ENCODE measurements around the gene FXYD6. TPM values are rescaled to one million over a fixed set of nuclear protein-coding genes. Genes with fewer than 3 reads are reported as not detected.

FXYD6 gene
- total RNA-seq, 1 donor from 2014 or later, result 10.5 TPM

DNA sequence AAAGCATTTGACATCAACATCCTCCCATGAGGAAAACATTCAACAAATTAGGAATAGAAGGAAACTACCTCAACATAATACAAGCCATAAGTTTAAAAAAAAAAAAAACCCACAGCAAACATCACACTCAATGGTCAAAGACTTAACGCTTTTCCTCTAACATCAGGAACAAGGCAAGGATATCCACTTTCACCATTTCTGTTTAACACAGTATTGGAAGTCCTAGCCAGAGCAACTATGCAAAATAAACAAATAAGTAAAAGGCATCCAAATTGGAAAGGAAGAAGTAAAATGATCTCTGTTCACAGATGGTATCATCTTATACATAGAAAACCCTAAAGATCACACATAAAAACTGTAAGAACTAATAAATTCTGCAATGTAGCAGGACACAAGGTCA lies 13.1 kb downstream of the FXYD6 start:
- Mint-ChIP-seq H3K27me3 (ENCODE audit: low read depth, unreplicated experiment) (peaks cover 26% of the 10 kb centered on the region), H3K27ac (ENCODE audit: unreplicated experiment) (no peak overlapping the region), H3K36me3 (ENCODE audit: low read depth, unreplicated experiment) (no peaks in the 10 kb centered on the region), H3K9me3 (ENCODE audit: unreplicated experiment) (no peaks in the 10 kb centered on the region), H3K4me3 (ENCODE audit: unreplicated experiment) (no peak overlapping the region), H3K4me1 (ENCODE audit: low read depth, unreplicated experiment) (peaks cover 1% of the 10 kb centered on the region)
- Histone ChIP-seq H3K4me3 (ENCODE audit: insufficient read depth, low read depth, low read length) (no peak overlapping the region), H3K79me2 (ENCODE audit: insufficient read depth, low read length) (no peaks in the 10 kb centered on the region), H3K27me3 (ENCODE audit: insufficient read depth, low read length) (no peaks in the 10 kb centered on the region), H3K9me3 (ENCODE audit: insufficient read depth, low read depth, low read length) (no peaks in the 10 kb centered on the region), H3K4me2 (ENCODE audit: low read length) (no peak overlapping the region), H2AFZ (ENCODE audit: low read depth, low read length) (no peak overlapping the region), H3K4me1 (ENCODE audit: insufficient read depth, low read length) (no peaks in the 10 kb centered on the region), H3K36me3 (ENCODE audit: insufficient read depth, low read length) (no peaks in the 10 kb centered on the region), H4K20me1 (ENCODE audit: insufficient read depth, low read length) (no peaks in the 10 kb centered on the region), H3K27ac (ENCODE audit: low read depth, low read length) (no peak overlapping the region), H3K9ac (ENCODE audit: low read length) (no peak overlapping the region)
- DNase-seq (ENCODE audit: low read depth) (no peak), FAIRE-seq (no peak)
- TF ChIP-seq, protein P1, sequence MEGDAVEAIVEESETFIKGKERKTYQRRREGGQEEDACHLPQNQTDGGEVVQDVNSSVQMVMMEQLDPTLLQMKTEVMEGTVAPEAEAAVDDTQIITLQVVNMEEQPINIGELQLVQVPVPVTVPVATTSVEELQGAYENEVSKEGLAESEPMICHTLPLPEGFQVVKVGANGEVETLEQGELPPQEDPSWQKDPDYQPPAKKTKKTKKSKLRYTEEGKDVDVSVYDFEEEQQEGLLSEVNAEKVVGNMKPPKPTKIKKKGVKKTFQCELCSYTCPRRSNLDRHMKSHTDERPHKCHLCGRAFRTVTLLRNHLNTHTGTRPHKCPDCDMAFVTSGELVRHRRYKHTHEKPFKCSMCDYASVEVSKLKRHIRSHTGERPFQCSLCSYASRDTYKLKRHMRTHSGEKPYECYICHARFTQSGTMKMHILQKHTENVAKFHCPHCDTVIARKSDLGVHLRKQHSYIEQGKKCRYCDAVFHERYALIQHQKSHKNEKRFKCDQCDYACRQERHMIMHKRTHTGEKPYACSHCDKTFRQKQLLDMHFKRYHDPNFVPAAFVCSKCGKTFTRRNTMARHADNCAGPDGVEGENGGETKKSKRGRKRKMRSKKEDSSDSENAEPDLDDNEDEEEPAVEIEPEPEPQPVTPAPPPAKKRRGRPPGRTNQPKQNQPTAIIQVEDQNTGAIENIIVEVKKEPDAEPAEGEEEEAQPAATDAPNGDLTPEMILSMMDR (IDR thresholded peaks at IDR 0.05; ENCODE audit: insufficient read depth, low read depth, low read length), result no peak
- no peak for TF ChIP-seq EZH2 (IDR thresholded peaks at IDR 0.05; ENCODE audit: insufficient read depth, low read length)

GRCh38 chr11:117862753-117863152 lies 13.7 kb downstream of the FXYD6 start:
- Histone ChIP-seq H3K4me2 (ENCODE audit: low read length) (no peak overlapping the region), H3K27me3 (ENCODE audit: insufficient read depth, low read length) (no peaks in the 10 kb centered on the region), H3K79me2 (ENCODE audit: insufficient read depth, low read length) (no peaks in the 10 kb centered on the region), H3K9ac (ENCODE audit: low read length) (no peak overlapping the region), H3K9me3 (ENCODE audit: insufficient read depth, low read depth, low read length) (no peaks in the 10 kb centered on the region), H3K36me3 (ENCODE audit: insufficient read depth, low read length) (no peaks in the 10 kb centered on the region), H3K4me3 (ENCODE audit: insufficient read depth, low read depth, low read length) (no peak overlapping the region), H3K4me1 (ENCODE audit: insufficient read depth, low read length) (no peaks in the 10 kb centered on the region), H3K27ac (ENCODE audit: low read depth, low read length) (no peak overlapping the region), H2AFZ (ENCODE audit: low read depth, low read length) (no peak overlapping the region), H4K20me1 (ENCODE audit: insufficient read depth, low read length) (no peaks in the 10 kb centered on the region)
- H3K4me1 Mint-ChIP-seq (ENCODE audit: low read depth, unreplicated experiment), result peaks cover 1% of the 10 kb centered on the region
- H3K27ac Mint-ChIP-seq (ENCODE audit: unreplicated experiment), result no peak overlapping the region
- no peak for FAIRE-seq
- TF ChIP-seq, protein P1 (IDR thresholded peaks at IDR 0.05; ENCODE audit: insufficient read depth, low read depth, low read length), result no peak
- no peak for TF ChIP-seq EZH2 (IDR thresholded peaks at IDR 0.05; ENCODE audit: insufficient read depth, low read length)
- H3K36me3 Mint-ChIP-seq (ENCODE audit: low read depth, unreplicated experiment), result no peaks in the 10 kb centered on the region
- H3K9me3 Mint-ChIP-seq (ENCODE audit: unreplicated experiment), result no peaks in the 10 kb centered on the region
- H3K4me3 Mint-ChIP-seq (ENCODE audit: unreplicated experiment), result no peak overlapping the region
- H3K27me3 Mint-ChIP-seq (ENCODE audit: low read depth, unreplicated experiment), result peaks cover 24% of the 10 kb centered on the region
- no peak for DNase-seq (ENCODE audit: low read depth)

- TF ChIP-seq EZH2 (IDR thresholded peaks at IDR 0.05; ENCODE audit: insufficient read depth, low read length), result no peak
- TF ChIP-seq, protein P1 (IDR thresholded peaks at IDR 0.05; ENCODE audit: insufficient read depth, low read depth, low read length), result no peak
- H3K36me3 ChIP-seq (ENCODE audit: insufficient read depth, low read length), result no peaks in the 10 kb centered on the region
- no peaks in the 10 kb centered on the region for H3K36me3 Mint-ChIP-seq (ENCODE audit: low read depth, unreplicated experiment)
- no peak overlapping the region for H3K4me2 ChIP-seq (ENCODE audit: low read length)
- peaks cover 19% of the 10 kb centered on the region for H3K27me3 Mint-ChIP-seq (ENCODE audit: low read depth, unreplicated experiment)
- no peaks in the 10 kb centered on the region for H4K20me1 ChIP-seq (ENCODE audit: insufficient read depth, low read length)
- no peaks in the 10 kb centered on the region for H3K27me3 ChIP-seq (ENCODE audit: insufficient read depth, low read length)
- FAIRE-seq (no peak), DNase-seq (ENCODE audit: low read depth) (no peak)
- no peak overlapping the region for H3K9ac ChIP-seq (ENCODE audit: low read length)
- no peaks in the 10 kb centered on the region for H3K4me1 ChIP-seq (ENCODE audit: insufficient read depth, low read length)
- peaks cover 1% of the 10 kb centered on the region for H3K4me1 Mint-ChIP-seq (ENCODE audit: low read depth, unreplicated experiment)
- H2AFZ ChIP-seq (ENCODE audit: low read depth, low read length), result no peak overlapping the region
- H3K79me2 ChIP-seq (ENCODE audit: insufficient read depth, low read length), result no peaks in the 10 kb centered on the region
- H3K4me3 ChIP-seq (ENCODE audit: insufficient read depth, low read depth, low read length), result no peak overlapping the region
- no peaks in the 10 kb centered on the region for H3K9me3 Mint-ChIP-seq (ENCODE audit: unreplicated experiment)
- H3K27ac ChIP-seq (ENCODE audit: low read depth, low read length), result no peak overlapping the region
- no peak overlapping the region for H3K4me3 Mint-ChIP-seq (ENCODE audit: unreplicated experiment)
- H3K27ac Mint-ChIP-seq (ENCODE audit: unreplicated experiment), result no peak overlapping the region
- no peaks in the 10 kb centered on the region for H3K9me3 ChIP-seq (ENCODE audit: insufficient read depth, low read depth, low read length)
These were observed 14.3 kb downstream of the FXYD6 start for GRCh38 chr11:117862019-117862725.
